Breast epithelium (tissue), 4 donors: Measurements from ENCODE around the gene C16orf74. TPM values are rescaled to one million over a fixed set of nuclear protein-coding genes. Genes with fewer than 3 reads are reported as not detected.

Experiments used
- DNase-seq, 2 donors: peaks; one replicate each; pipeline ENCODE4 v3.0.0-alpha.2; 2019; ENCODE audit warnings: low spot score in 2 of 2
- H3K27ac ChIP-seq, 2 donors: fragments of 200-600 bp; sonication (generic) in 1 of 2; one replicate each; pipeline ENCODE4 v1.5.1; 2016 to 2019; ENCODE audit warnings: mild to moderate bottlenecking in 1 of 2
- H3K27me3 ChIP-seq, 2 donors: fragments of 200-600 bp; sonication (generic) in 1 of 2; one replicate each; pipeline versions ENCODE4 v1.5.1 to v1.6.0; 2017 to 2019; ENCODE audit warnings: control low read depth in 1 of 2, mild to moderate bottlenecking in 1 of 2
- H3K36me3 ChIP-seq: fragments of 200-600 bp; one replicate; pipeline ENCODE4 v1.5.1; 2019
- H3K4me1 ChIP-seq, 2 donors: fragments of 200-600 bp; sonication (generic); one replicate each; pipeline ENCODE4 v1.5.1; 2016 to 2019; ENCODE audit warnings: control low read depth in 1 of 2
- H3K4me3 ChIP-seq, 3 donors: fragments of 200-600 bp; sonication (generic); 1 replicate in 2 of 3; 2 replicates in 1 of 3; pipeline ENCODE4 v1.5.1; 2016 to 2019; ENCODE audit warnings: mild to moderate bottlenecking in 3 of 3, moderate library complexity in 2 of 3
- H3K9me3 ChIP-seq, 2 donors: fragments of 200-600 bp; sonication (generic) in 1 of 2; one replicate each; pipeline ENCODE4 v1.5.1; 2016 to 2019; ENCODE audit warnings: control low read depth in 1 of 2
- POLR2A ChIP-seq: fragments of 450-650 bp; IDR thresholded peaks from one replicate; pipeline ENCODE4 v1.6.1; 2016; ENCODE audit warnings: antibody characterized with exemption, mild to moderate bottlenecking, moderate library complexity
- POLR2AphosphoS5 ChIP-seq, 3 donors: sonication (generic); formaldehyde crosslinking; IDR thresholded peaks; one replicate each; pipeline ENCODE4 v1.6.1; 2017; ENCODE audit warnings: antibody characterized with exemption in 3 of 3
- intact Hi-C: fragments of 100-400 bp; cut with DNase I; formaldehyde crosslinking; loops from one replicate; pipeline ENCODE4 v1.15.1; 2023; ENCODE audit warnings: low total_unique reads
- total RNA-seq, 3 donors: library from RNA; depleted of rRNA; stranded (reverse); fragments of >200 nt; gene quantifications; one replicate each; pipeline ENCODE4 v1.1.0, GENCODE V29; 2016
- TF ChIP-seq, protein P1 (sequence below), 3 donors: fragments of 450-650 bp; IDR thresholded peaks; one replicate each; pipeline ENCODE4 v1.5.1; 2016 to 2017; ENCODE audit warnings: antibody characterized with exemption in 3 of 3, mild to moderate bottlenecking in 3 of 3, moderate library complexity in 3 of 3

Gene C16orf74
- total RNA-seq, 3 donors from 2014 or later, result 0.80 to 7.2 (median 6.7) TPM

DNA sequence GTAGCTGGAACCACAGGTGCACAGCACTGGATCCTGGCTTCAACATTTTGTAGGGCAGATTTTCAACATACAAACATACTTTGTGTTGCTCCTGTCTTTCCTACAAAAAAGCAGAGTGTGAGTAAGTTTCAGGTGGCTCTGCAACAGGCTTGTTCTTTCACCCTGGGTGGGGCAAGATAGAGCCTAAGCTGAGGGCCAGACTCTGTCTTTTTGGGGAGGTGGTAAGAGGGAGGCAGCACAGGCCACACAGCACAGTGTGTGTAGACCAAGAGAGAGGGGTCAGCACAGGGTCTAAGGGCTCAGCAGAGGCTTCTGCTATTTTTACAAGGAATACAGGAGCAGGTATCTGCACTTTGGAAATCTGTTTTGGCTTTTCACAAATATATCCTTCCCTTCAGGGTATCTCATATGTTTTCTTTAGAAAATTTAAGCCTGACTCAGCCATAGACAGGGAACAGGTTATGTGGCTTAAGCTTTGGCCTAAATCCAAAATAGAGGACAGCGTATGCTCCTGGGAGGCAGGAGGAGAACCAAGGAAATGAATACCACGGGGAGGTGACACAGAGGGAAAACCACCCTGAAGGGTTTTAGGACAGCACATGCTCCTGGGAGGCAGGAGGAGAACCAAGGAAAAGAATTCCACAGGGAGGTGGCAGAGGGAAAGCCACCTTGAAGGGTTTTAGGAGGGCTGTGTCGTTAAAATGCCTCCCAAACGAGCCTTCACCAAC, 26.9 kb upstream of the C16orf74 start:
- DNase-seq, result peak in 1 of 2 donors; percentile 48
- Histone ChIP-seq H3K27me3 (no peaks in the 10 kb centered on the region), H3K4me3 (no peak overlapping the region), H3K4me1 (peaks cover 0 to 14% of the 10 kb centered on the region in 2 donors), H3K36me3 (peaks cover 6% of the 10 kb centered on the region), H3K9me3 (no peaks in the 10 kb centered on the region), H3K27ac (peak overlapping the region; percentile 71 to 84)
- TF ChIP-seq POLR2A, result no peak
- TF ChIP-seq POLR2AphosphoS5 (IDR thresholded peaks at IDR 0.05), result no peak
- TF ChIP-seq, protein P1, sequence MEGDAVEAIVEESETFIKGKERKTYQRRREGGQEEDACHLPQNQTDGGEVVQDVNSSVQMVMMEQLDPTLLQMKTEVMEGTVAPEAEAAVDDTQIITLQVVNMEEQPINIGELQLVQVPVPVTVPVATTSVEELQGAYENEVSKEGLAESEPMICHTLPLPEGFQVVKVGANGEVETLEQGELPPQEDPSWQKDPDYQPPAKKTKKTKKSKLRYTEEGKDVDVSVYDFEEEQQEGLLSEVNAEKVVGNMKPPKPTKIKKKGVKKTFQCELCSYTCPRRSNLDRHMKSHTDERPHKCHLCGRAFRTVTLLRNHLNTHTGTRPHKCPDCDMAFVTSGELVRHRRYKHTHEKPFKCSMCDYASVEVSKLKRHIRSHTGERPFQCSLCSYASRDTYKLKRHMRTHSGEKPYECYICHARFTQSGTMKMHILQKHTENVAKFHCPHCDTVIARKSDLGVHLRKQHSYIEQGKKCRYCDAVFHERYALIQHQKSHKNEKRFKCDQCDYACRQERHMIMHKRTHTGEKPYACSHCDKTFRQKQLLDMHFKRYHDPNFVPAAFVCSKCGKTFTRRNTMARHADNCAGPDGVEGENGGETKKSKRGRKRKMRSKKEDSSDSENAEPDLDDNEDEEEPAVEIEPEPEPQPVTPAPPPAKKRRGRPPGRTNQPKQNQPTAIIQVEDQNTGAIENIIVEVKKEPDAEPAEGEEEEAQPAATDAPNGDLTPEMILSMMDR (IDR thresholded peaks at IDR 0.05), result no peak
- intact Hi-C loops, result no loop called here

DNA sequence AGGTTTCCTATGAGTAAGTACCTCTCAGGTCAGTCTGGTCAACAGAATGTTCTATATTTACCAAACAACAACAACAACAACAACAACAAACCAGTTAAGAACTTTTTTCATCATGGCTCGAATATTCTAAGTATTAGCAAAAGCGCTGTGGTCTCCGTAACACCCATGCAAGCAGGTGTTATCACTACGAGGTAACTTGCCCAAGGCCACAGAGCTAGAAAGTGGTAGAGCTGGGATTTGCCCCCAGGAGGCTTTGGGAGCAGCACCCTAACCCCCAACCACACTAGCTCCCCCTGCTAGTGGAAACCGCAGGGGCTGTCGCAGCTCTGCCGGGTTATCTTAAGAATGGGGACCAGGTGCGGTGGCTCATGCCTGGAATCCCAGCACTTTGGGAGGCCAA, 23.9 kb upstream of the C16orf74 start:
- Histone ChIP-seq H3K36me3 (peaks cover 3% of the 10 kb centered on the region), H3K27me3 (no peaks in the 10 kb centered on the region), H3K4me1 (peaks cover 0 to 9% of the 10 kb centered on the region in 2 donors), H3K4me3 (no peak overlapping the region), H3K9me3 (no peaks in the 10 kb centered on the region), H3K27ac (no peak overlapping the region)
- no peak for DNase-seq
- TF ChIP-seq, protein P1 (IDR thresholded peaks at IDR 0.05), result no peak
- TF ChIP-seq POLR2AphosphoS5 (IDR thresholded peaks at IDR 0.05) (no peak), POLR2A (no peak)
- intact Hi-C loops, result no loop called here

DNA sequence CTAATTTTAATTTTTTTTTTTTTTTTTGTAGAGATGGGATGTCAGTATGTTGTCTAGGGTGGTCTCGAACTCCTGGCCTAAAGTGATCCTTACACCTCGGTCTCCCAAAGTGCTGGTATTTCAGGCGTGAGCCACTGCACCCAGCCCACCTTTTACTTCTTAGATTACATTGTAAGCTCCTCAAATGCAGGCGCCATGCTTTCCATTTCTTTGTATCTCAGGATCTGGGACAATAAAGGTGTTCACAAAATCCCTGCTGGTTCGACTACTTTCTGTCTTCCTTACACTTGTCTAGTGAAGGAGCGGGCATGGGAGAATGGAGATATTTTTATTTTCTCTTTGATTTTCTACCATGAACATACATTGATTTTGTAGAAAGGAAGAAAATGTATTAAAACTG, 23.2 kb upstream of the C16orf74 start:
- intact Hi-C loops, result no loop called here
- no peak overlapping the region for H3K27ac ChIP-seq
- no peaks in the 10 kb centered on the region for H3K9me3 ChIP-seq
- no peaks in the 10 kb centered on the region for H3K27me3 ChIP-seq
- H3K4me3 ChIP-seq, result no peak overlapping the region
- no peaks in the 10 kb centered on the region for H3K36me3 ChIP-seq
- TF ChIP-seq, protein P1 (IDR thresholded peaks at IDR 0.05), result no peak
- TF ChIP-seq POLR2A (no peak), POLR2AphosphoS5 (IDR thresholded peaks at IDR 0.05) (no peak)
- H3K4me1 ChIP-seq, result peaks cover 0 to 9% of the 10 kb centered on the region in 2 donors
- DNase-seq, result no peak

DNA sequence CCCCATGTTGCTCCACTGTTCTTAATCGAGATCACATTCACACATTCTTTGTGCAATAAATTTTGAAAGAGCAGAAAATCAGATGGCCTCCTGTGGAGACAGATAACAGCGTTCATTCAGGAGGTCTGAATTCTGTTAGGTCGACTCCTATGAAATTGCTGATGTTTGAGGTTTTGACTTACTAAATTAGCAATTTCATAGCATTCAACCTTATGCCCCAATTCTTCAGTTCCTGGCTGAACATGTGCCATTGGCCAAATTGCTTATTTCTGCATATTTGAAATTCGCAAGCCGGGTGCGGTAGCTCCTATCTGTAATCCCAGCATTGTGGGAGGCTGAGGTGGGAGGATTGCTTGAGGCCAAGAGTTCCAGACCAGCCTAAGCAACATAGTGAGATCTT, 22.1 kb upstream of the C16orf74 start:
- Histone ChIP-seq H3K27ac (no peak overlapping the region), H3K4me1 (peaks cover 0 to 9% of the 10 kb centered on the region in 2 donors), H3K4me3 (no peak overlapping the region), H3K27me3 (no peaks in the 10 kb centered on the region), H3K36me3 (no peaks in the 10 kb centered on the region), H3K9me3 (no peaks in the 10 kb centered on the region)
- TF ChIP-seq, protein P1 (IDR thresholded peaks at IDR 0.05), result no peak
- no peak for TF ChIP-seq POLR2AphosphoS5 (IDR thresholded peaks at IDR 0.05)
- TF ChIP-seq POLR2A, result no peak
- no peak for DNase-seq
- intact Hi-C loops, result no loop called here

DNA sequence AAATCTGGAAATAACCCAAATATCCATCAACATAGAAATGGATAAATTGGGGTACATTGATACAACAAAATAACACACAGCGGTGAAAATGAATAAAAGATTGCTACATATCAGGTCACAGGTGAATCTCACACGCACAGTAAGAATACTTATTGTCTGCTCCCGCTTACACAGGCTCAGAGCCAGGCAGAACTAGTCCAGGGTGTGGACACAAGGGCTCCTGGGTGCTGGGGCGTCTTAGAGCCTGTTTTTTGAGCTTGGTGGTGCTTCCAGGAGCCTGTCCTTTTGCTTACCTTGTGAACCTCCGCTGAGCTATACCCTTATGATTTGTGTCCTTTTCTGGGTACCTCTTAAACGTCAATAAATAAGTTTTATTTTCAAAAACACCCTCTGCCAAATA, 19.8 kb upstream of the C16orf74 start:
- Histone ChIP-seq H3K4me3 (no peak overlapping the region), H3K27me3 (no peaks in the 10 kb centered on the region), H3K27ac (no peak overlapping the region), H3K9me3 (no peaks in the 10 kb centered on the region), H3K4me1 (no peaks in the 10 kb centered on the region), H3K36me3 (no peaks in the 10 kb centered on the region)
- TF ChIP-seq POLR2A, result no peak
- TF ChIP-seq POLR2AphosphoS5 (IDR thresholded peaks at IDR 0.05), result no peak
- TF ChIP-seq, protein P1 (IDR thresholded peaks at IDR 0.05), result no peak
- intact Hi-C loops, result no loop called here
- no peak for DNase-seq
